HFF-Myc (cell line): ENCODE measurements around the gene SSRP1.
"Not testable (repeated sequence)": the region's sequence is repeated elsewhere in the genome, so short reads cannot be mapped to it uniquely, and the experiment has no call there.

Experiments
- DNase-seq: peaks from one replicate; pipeline ENCODE4 v3.0.0-alpha.2; 2011; ENCODE audit warnings: low read depth; ENCODE audit errors: extremely low read depth
- H3K4me3 ChIP-seq: replicated peaks from 2 replicates; pipeline ENCODE4 v1.5.1; 2011; ENCODE audit warnings: low read depth, mild to moderate bottlenecking, control low read depth, low read length
- CTCF ChIP-seq: IDR thresholded peaks from 2 replicates; pipeline ENCODE4 v1.5.1; 2012; ENCODE audit warnings: mild to moderate bottlenecking, low read depth, low read length, control low read depth; ENCODE audit errors: missing control alignments

The SSRP1 gene

GRCh38 chr11:57339328-57339727, 3.6 kb upstream of the SSRP1 start:
- DNase-seq, result no peak
- H3K4me3 ChIP-seq, result no peak overlapping the region
- TF ChIP-seq CTCF, result no peak

DNA sequence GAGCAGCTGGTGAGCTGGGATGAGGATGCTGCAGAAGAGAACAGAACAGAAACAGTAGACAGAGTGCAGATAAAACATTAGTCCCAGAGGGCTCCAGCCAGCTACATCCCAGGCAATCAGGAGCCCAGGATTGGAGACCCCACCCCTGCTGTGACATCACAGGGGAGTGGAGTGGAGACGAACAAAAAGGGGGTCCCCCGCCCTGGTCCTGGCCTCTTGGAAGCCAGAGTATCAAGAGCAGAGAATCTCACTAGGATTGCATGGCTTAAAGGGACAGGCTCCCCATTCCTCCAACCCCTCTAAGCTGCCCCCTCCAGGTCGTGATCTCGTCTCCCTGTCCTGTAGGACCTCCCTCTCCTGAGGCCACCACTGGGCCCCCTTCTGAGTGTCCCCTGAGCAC, 2.5 kb upstream of the SSRP1 start, which contains the start of gene P2RX3:
Gene P2RX3, plus strand, starts transcription at position 211 of the 400 bp plus-strand sequence. CDS start 199 bp downstream, outside the sequence.
- no peak for TF ChIP-seq CTCF
- H3K4me3 ChIP-seq, result no peak within 1 kb of the TSS
- DNase-seq, result no peak

DNA sequence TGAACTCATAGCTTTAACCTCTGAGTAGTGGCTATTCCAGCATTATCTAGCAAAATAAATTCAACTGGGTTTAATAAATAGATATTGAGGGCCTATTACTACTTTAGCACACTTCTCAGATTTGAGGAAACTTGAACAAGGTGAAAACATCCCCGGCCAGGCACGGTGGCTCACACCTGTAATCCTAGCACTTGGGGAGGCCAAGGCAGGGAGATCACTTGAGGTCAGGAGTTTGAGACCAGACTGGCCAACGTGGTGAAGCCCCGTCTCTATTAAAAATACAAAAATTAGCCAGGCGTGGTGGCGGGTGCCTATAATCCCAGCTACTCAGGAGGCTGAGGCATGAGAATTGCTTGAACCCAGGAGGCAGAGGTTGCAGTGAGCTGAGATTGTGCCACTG, 1.2 kb upstream of the SSRP1 start:
- not testable (repeated sequence) for H3K4me3 ChIP-seq, DNase-seq

- TF ChIP-seq CTCF, result no peak
- no peak for DNase-seq
- H3K4me3 ChIP-seq, result peak overlapping the region; percentile 77
These were observed 497 bp upstream of the SSRP1 start for GRCh38 chr11:57336111-57336666.

GRCh38 chr11:57335023-57335342, 709 bp downstream of the SSRP1 start:
- no peak for DNase-seq
- no peak for TF ChIP-seq CTCF
- H3K4me3 ChIP-seq, result peak overlapping the region; percentile 77

DNA sequence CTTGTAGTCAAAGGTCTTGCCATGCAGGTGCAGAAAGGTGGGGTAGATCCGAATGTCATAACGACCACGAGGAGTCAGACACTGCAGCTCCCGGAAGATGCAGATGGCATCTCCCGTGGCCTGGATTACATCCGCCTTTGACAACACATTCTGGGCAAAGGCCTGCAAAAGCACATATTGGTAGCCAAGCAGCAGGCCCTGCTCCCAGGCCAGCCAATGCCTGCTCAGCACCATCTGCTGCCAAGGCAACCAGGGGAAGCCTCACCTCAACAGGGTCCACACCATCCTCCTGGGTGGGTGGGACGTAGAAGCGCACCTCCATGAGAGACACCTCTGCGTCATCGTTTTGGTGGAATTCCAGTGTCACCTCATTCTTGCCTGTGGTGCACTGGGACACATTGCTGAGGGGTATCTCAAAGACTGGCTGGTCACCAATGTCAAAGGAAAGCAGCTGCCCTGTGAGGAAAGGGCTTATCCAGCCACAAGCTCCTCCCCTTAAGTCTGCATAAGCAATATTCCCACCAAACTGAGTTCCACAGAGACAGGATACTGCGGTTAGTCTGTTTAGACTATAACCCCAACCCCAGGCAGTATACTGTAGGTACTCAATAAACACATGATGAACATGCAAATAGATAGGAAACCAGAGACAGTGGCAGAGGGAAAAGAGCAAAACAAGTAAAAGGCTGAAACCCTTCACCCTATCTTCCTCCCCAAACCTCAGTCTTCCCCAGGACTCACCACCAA, 2.8 kb downstream of the SSRP1 start:
- no peak overlapping the region for H3K4me3 ChIP-seq
- no peak for TF ChIP-seq CTCF

GRCh38 chr11:57331720-57332119, 4.0 kb downstream of the SSRP1 start:
- no peak for DNase-seq
- no peak overlapping the region for H3K4me3 ChIP-seq
- TF ChIP-seq CTCF, result no peak

More for the DNA sequence above, 2.8 kb downstream of the SSRP1 start:
- DNase-seq, result no peak
